GM21360 (cell line): ENCODE measurements around the gene EXOG.

ENCODE experiments used
- ATAC-seq: cut with Tn5 transposase; IDR thresholded peaks from one replicate; pipeline ENCODE4 v1.9.1; 2021; ENCODE audit warnings: mild to moderate bottlenecking, moderate library complexity; ENCODE audit not compliant: unreplicated experiment

EXOG gene

GRCh38 chr3:38507120-38507519 is 11.0 kb downstream of the EXOG start:
- peak; percentile 79 for ATAC-seq

GRCh38 chr3:38509732-38510131 is 13.6 kb downstream of the EXOG start:
- ATAC-seq, result no peak

GRCh38 chr3:38510631-38511030 is 14.5 kb downstream of the EXOG start:
- no peak for ATAC-seq

GRCh38 chr3:38511546-38511945 is 15.4 kb downstream of the EXOG start:
- no peak for ATAC-seq

GRCh38 chr3:38515367-38515766 is 19.2 kb downstream of the EXOG start:
- no peak for ATAC-seq

GRCh38 chr3:38516669-38517068 is 20.5 kb downstream of the EXOG start:
- ATAC-seq, result no peak

GRCh38 chr3:38519000-38519399 is 22.9 kb downstream of the EXOG start:
- ATAC-seq, result no peak

GRCh38 chr3:38519651-38520050 is 23.5 kb downstream of the EXOG start:
- ATAC-seq, result no peak

GRCh38 chr3:38521391-38521987 is 25.3 kb downstream of the EXOG start:
- ATAC-seq, result no peak

GRCh38 chr3:38522002-38522401 is 25.9 kb downstream of the EXOG start:
- ATAC-seq, result no peak

- ATAC-seq, result no peak
Observed at GRCh38 chr3:38524141-38524739, 28.1 kb downstream of the EXOG start.

GRCh38 chr3:38526792-38527191 is 30.7 kb downstream of the EXOG start:
- ATAC-seq, result no peak

- ATAC-seq, result no peak
Observed at GRCh38 chr3:38528457-38528856, 32.3 kb downstream of the EXOG start.

- no peak for ATAC-seq
Observed at GRCh38 chr3:38532529-38532928, 36.4 kb downstream of the EXOG start.

GRCh38 chr3:38533285-38533976 is 37.3 kb downstream of the EXOG start:
- ATAC-seq, result no peak

GRCh38 chr3:38534180-38534579 is 38.0 kb downstream of the EXOG start:
- no peak for ATAC-seq

- no peak for ATAC-seq
Observed at GRCh38 chr3:38534604-38535003, 38.5 kb downstream of the EXOG start.

- ATAC-seq, result no peak
Observed at GRCh38 chr3:38536671-38537070, 40.5 kb downstream of the EXOG start.

GRCh38 chr3:38538773-38539353 is 42.7 kb downstream of the EXOG start:
- ATAC-seq, result no peak

- no peak for ATAC-seq
Observed at GRCh38 chr3:38541806-38542205, 45.7 kb downstream of the EXOG start.

GRCh38 chr3:38542401-38543298 is 46.5 kb downstream of the EXOG start:
- no peak for ATAC-seq
